Panc1 (cell line): ENCODE data around the gene KAZN. TPM values are rescaled to one million over a fixed set of nuclear protein-coding genes. Genes with fewer than 3 reads are reported as not detected.

Source experiments
- ATAC-seq: fragments of 200-7000 bp; cut with Tn5 transposase; 2 replicates; pipeline ENCODE4 v1.9.1; 2020; ENCODE audit warnings: mild to moderate bottlenecking, moderate library complexity
- BruUV-seq: library from RNA; stranded (reverse); fragments of 400-500 nt; replicated peaks from 2 replicates; lab custom pipeline; 2021; lab: Mats Ljungman, UMichigan
- CTCF ChIA-PET: fragments of 300-600 bp; sonication (Branson Sonifier 250); formaldehyde crosslinking; loops from one replicate; lab custom pipeline; 2022; ENCODE audit warnings: antibody characterized with exemption; lab: Charles Lee
- POLR2A ChIA-PET: fragments of 300-600 bp; sonication (Branson Sonifier 250); formaldehyde crosslinking; loops from one replicate; lab custom pipeline; 2022; ENCODE audit warnings: antibody characterized with exemption; lab: Charles Lee
- DNase-seq: peaks from one replicate; pipeline ENCODE4 v3.0.0-alpha.2; 2010; ENCODE audit warnings: low read depth, low spot score
- H3K27ac ChIP-seq: 2 replicates; pipeline ENCODE4 v1.5.1; 2011; ENCODE audit warnings: mild to moderate bottlenecking, low read length, inconsistent platforms
- H3K27me3 ChIP-seq: fragments of 200-500 bp; sonication (Bioruptor generic); 2 replicates; pipeline ENCODE4 v1.6.0; 2014; ENCODE audit warnings: low read length, inconsistent platforms; ENCODE audit not compliant: control insufficient read depth, insufficient read depth
- H3K36me3 ChIP-seq: fragments of 200-500 bp; sonication (Bioruptor generic); 2 replicates; pipeline ENCODE4 v1.5.1; 2014; ENCODE audit warnings: inconsistent platforms, mild to moderate bottlenecking, low read length, moderate library complexity; ENCODE audit not compliant: control insufficient read depth, insufficient read depth
- H3K4me1 ChIP-seq: 2 replicates; pipeline ENCODE4 v1.5.1; 2011; ENCODE audit warnings: inconsistent platforms, mild to moderate bottlenecking, low read length, moderate library complexity; ENCODE audit not compliant: control insufficient read depth, insufficient read depth
- H3K4me3 ChIP-seq, 2 experiments: 2 replicates each; pipeline ENCODE4 v1.5.1; 2011 to 2012; ENCODE audit warnings: low read depth in 2 of 2, low read length in 2 of 2, mild to moderate bottlenecking in 2 of 2, inconsistent platforms in 1 of 2, moderate library complexity in 1 of 2
- H3K9me3 ChIP-seq: fragments of 200-500 bp; sonication (Bioruptor generic); 2 replicates; pipeline ENCODE4 v1.5.1; 2014; ENCODE audit warnings: low read depth, mild to moderate bottlenecking, inconsistent platforms, low read length, moderate library complexity; ENCODE audit not compliant: control insufficient read depth, insufficient read depth
- POLR2AphosphoS5 ChIP-seq: IDR thresholded peaks from 2 replicates; pipeline ENCODE4 v1.6.1; 2012; ENCODE audit warnings: mild to moderate bottlenecking, low read depth, low read length, moderate library complexity
- SIN3A ChIP-seq: IDR thresholded peaks from 2 replicates; pipeline ENCODE4 v1.6.1; 2012; ENCODE audit warnings: low read depth, mild to moderate bottlenecking, low read length, moderate library complexity, borderline replicate concordance; ENCODE audit not compliant: insufficient read depth
- TCF7L2 ChIP-seq: IDR thresholded peaks from 2 replicates; pipeline ENCODE4 v1.6.1; 2011; ENCODE audit warnings: mild to moderate bottlenecking, low read depth, low read length, inconsistent platforms
- in situ Hi-C: cut with HindIII; loops from 2 replicates; pipeline ENCODE4 v1.10.0; 2016; ENCODE audit warnings: low sequenced_read_pairs, low pct_unique_long_range_greater_than_20kb
- intact Hi-C: fragments of 100-400 bp; cut with micrococcal nuclease; formaldehyde crosslinking; loops from one replicate; pipeline ENCODE4 v1.10.0; 2022; ENCODE audit not compliant: unreplicated experiment
- total RNA-seq: library from RNA; stranded (reverse); gene quantifications from one replicate; pipeline ENCODE4 v1.2.1, GENCODE V29; 2021; ENCODE audit not compliant: unreplicated experiment
- TF ChIP-seq, protein P1 (sequence below): fragments of 450-650 bp; IDR thresholded peaks from 2 replicates; pipeline ENCODE4 v1.5.1; 2017; ENCODE audit warnings: mild to moderate bottlenecking
- TF ChIP-seq, protein P2 (sequence below), 2 experiments: IDR thresholded peaks; 2 replicates each; pipeline ENCODE4 v1.6.1; 2011 to 2012; ENCODE audit warnings: low read depth in 2 of 2, control low read depth in 1 of 2, low read length in 1 of 2, mild to moderate bottlenecking in 1 of 2, moderate library complexity in 1 of 2; ENCODE audit not compliant: insufficient read depth in 1 of 2

KAZN gene
- total RNA-seq, 1 experiment from 2014 or later: 6.6 TPM

DNA sequence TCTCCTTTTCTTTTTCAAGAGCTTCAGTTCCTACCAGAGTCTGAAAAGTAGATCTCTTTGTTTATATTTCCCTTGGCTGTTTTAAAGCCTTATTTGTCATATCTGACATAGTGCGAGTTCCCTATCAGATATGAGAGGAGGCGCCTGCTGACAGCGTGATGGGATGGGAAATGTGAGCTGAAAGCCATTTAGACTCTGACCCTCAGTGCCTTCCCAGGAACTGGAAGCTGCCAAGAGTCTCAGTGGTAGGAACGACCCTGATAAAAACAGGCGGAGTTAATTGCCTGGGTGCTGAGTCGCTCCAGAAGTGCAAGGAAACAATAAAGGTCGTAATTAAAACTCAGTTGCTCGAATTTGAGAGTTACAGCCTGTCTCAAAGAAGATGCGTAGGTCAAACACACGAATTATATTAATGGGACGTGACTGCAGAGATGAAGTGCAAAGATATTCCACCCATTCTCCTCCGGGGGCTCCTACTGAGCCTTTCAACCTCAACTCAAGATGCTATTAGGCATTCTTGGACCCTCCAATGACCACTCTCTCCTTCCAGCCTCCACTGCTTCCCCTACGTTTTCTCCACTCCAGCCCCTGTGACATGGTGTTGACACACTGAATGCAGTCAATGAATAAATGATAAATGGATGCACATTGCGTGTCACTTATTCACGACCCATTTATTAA lies 84.6 kb downstream of the KAZN start:
- in situ Hi-C loops: no loop called here

DNA sequence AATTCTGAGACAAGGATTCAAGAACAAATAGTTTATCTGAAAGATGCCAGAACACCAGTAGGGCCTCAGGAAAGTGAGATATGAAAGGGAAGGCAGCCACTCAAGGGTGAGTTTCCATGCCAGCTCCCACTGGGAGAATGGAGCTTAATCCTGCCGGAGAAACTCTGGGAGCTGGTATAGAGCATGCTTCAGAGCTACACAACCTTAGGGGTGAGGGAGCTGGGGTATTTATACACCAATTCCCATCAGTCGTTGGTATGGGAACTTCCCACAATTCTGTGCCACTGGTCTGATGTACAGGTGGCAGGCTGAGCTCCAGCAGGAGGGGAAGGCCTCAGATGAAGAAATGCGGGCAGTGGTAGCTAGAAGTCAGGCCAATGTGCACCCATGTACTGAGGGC lies 86.6 kb downstream of the KAZN start:
- no TSS peak for BruUV-seq
- H3K27ac ChIP-seq: no peak overlapping the region
- CTCF ChIA-PET: no interaction called here
- ATAC-seq (no peak), DNase-seq (no peak)
- H3K36me3 ChIP-seq: no peaks in the 10 kb centered on the region
- no peak overlapping the region for H3K4me3 ChIP-seq
- POLR2A ChIA-PET: no interaction called here
- intact Hi-C loops (no loop called here), in situ Hi-C loops (no loop called here)
- no peaks in the 10 kb centered on the region for H3K27me3 ChIP-seq
- H3K9me3 ChIP-seq: no peaks in the 10 kb centered on the region
- TF ChIP-seq, protein P1, sequence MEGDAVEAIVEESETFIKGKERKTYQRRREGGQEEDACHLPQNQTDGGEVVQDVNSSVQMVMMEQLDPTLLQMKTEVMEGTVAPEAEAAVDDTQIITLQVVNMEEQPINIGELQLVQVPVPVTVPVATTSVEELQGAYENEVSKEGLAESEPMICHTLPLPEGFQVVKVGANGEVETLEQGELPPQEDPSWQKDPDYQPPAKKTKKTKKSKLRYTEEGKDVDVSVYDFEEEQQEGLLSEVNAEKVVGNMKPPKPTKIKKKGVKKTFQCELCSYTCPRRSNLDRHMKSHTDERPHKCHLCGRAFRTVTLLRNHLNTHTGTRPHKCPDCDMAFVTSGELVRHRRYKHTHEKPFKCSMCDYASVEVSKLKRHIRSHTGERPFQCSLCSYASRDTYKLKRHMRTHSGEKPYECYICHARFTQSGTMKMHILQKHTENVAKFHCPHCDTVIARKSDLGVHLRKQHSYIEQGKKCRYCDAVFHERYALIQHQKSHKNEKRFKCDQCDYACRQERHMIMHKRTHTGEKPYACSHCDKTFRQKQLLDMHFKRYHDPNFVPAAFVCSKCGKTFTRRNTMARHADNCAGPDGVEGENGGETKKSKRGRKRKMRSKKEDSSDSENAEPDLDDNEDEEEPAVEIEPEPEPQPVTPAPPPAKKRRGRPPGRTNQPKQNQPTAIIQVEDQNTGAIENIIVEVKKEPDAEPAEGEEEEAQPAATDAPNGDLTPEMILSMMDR: no peak
- TF ChIP-seq TCF7L2 (no peak), SIN3A (no peak), POLR2AphosphoS5 (no peak)
- TF ChIP-seq, protein P2, sequence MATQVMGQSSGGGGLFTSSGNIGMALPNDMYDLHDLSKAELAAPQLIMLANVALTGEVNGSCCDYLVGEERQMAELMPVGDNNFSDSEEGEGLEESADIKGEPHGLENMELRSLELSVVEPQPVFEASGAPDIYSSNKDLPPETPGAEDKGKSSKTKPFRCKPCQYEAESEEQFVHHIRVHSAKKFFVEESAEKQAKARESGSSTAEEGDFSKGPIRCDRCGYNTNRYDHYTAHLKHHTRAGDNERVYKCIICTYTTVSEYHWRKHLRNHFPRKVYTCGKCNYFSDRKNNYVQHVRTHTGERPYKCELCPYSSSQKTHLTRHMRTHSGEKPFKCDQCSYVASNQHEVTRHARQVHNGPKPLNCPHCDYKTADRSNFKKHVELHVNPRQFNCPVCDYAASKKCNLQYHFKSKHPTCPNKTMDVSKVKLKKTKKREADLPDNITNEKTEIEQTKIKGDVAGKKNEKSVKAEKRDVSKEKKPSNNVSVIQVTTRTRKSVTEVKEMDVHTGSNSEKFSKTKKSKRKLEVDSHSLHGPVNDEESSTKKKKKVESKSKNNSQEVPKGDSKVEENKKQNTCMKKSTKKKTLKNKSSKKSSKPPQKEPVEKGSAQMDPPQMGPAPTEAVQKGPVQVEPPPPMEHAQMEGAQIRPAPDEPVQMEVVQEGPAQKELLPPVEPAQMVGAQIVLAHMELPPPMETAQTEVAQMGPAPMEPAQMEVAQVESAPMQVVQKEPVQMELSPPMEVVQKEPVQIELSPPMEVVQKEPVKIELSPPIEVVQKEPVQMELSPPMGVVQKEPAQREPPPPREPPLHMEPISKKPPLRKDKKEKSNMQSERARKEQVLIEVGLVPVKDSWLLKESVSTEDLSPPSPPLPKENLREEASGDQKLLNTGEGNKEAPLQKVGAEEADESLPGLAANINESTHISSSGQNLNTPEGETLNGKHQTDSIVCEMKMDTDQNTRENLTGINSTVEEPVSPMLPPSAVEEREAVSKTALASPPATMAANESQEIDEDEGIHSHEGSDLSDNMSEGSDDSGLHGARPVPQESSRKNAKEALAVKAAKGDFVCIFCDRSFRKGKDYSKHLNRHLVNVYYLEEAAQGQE (IDR thresholded peaks at IDR 0.05; ENCODE audit: insufficient read depth in 1 of 2, low read depth in 2 of 2, low read length in 1 of 2): no peak
- no peaks in the 10 kb centered on the region for H3K4me1 ChIP-seq

More for the DNA sequence above, 84.6 kb downstream of the KAZN start:
- ChIA-PET CTCF (no interaction called here), POLR2A (no interaction called here)
- Histone ChIP-seq H3K27ac (no peak overlapping the region), H3K9me3 (no peaks in the 10 kb centered on the region), H3K36me3 (no peaks in the 10 kb centered on the region), H3K4me1 (no peaks in the 10 kb centered on the region), H3K4me3 (no peak overlapping the region), H3K27me3 (no peaks in the 10 kb centered on the region)
- ATAC-seq (no peak), DNase-seq (no peak)
- intact Hi-C loops: no loop called here
- TF ChIP-seq TCF7L2: no peak
- TF ChIP-seq, protein P2 (IDR thresholded peaks at IDR 0.05; ENCODE audit: insufficient read depth in 1 of 2, low read depth in 2 of 2, low read length in 1 of 2): no peak
- TF ChIP-seq, protein P1: no peak
- no peak for TF ChIP-seq SIN3A
- no peak for TF ChIP-seq POLR2AphosphoS5
- BruUV-seq: no TSS peak
